SK-N-SH treated with all-trans-retinoic acid at 6 μM for 48 hours (cell line): ENCODE data around the gene MVB12B.

Experiments
- ATAC-seq: fragments of 200-7000 bp; cut with Tn5 transposase; 3 replicates; pipeline ENCODE4 v1.9.1; 2020; ENCODE audit warnings: mild to moderate bottlenecking, moderate library complexity
- ARNTL ChIP-seq: fragments of 450-650 bp; formaldehyde crosslinking; IDR thresholded peaks from 2 replicates; pipeline ENCODE4 v1.5.0; 2020; ENCODE audit warnings: low read depth, mild to moderate bottlenecking, moderate library complexity, borderline replicate concordance
- BACH2 ChIP-seq: fragments of 250-450 bp; sonication (Bioruptor Pico); IDR thresholded peaks from 2 replicates; pipeline ENCODE4 v1.9.0; 2021; ENCODE audit warnings: mild to moderate bottlenecking, borderline replicate concordance
- CREB5 ChIP-seq: fragments of 250-450 bp; sonication (Bioruptor Pico); IDR thresholded peaks from 2 replicates; pipeline ENCODE4 v1.5.1; 2020; ENCODE audit warnings: low read depth, mild to moderate bottlenecking, moderate library complexity
- CSDC2 ChIP-seq: fragments of 250-450 bp; sonication (Bioruptor Pico); IDR thresholded peaks from 2 replicates; pipeline ENCODE4 v1.5.0; 2020; ENCODE audit warnings: mild to moderate bottlenecking, moderate library complexity
- CSRNP3 ChIP-seq: fragments of 250-450 bp; sonication (Bioruptor Pico); IDR thresholded peaks from 2 replicates; pipeline ENCODE4 v1.5.1; 2021; ENCODE audit warnings: mild to moderate bottlenecking, moderate library complexity
- ESRRG ChIP-seq: fragments of 250-450 bp; sonication (Bioruptor Pico); IDR thresholded peaks from 2 replicates; pipeline ENCODE4 v1.6.1; 2021; ENCODE audit warnings: mild to moderate bottlenecking
- GLIS3 ChIP-seq: fragments of 250-450 bp; sonication (Bioruptor Pico); IDR thresholded peaks from 2 replicates; pipeline ENCODE4 v1.5.0; 2020; ENCODE audit warnings: mild to moderate bottlenecking, moderate library complexity
- ISL1 ChIP-seq: fragments of 250-450 bp; sonication (Bioruptor Pico); IDR thresholded peaks from 2 replicates; pipeline ENCODE4 v2.1.2; 2022; ENCODE audit warnings: mild to moderate bottlenecking, moderate library complexity
- OSR1 ChIP-seq: fragments of 250-450 bp; sonication (Bioruptor Pico); IDR thresholded peaks from 2 replicates; pipeline ENCODE4 v1.8.0; 2022; ENCODE audit warnings: moderate library complexity, mild to moderate bottlenecking, inconsistent platforms
- POU6F1 ChIP-seq: fragments of 250-450 bp; sonication (Bioruptor Pico); IDR thresholded peaks from 2 replicates; pipeline ENCODE4 v1.8.0; 2021; ENCODE audit warnings: low read depth, mild to moderate bottlenecking, moderate library complexity, borderline replicate concordance
- PPARA ChIP-seq: fragments of 250-450 bp; sonication (Bioruptor Pico); IDR thresholded peaks from 2 replicates; pipeline ENCODE4 v1.5.0; 2020; ENCODE audit warnings: mild to moderate bottlenecking, borderline replicate concordance
- RARB ChIP-seq: fragments of 250-450 bp; sonication (Bioruptor Pico); IDR thresholded peaks from 2 replicates; pipeline ENCODE4 v1.8.0; 2021; ENCODE audit warnings: mild to moderate bottlenecking, moderate library complexity
- SNAI2 ChIP-seq: fragments of 250-450 bp; sonication (Bioruptor Pico); IDR thresholded peaks from 2 replicates; pipeline ENCODE4 v1.5.0; 2020; ENCODE audit warnings: mild to moderate bottlenecking, moderate library complexity
- TCF4 ChIP-seq: fragments of 250-450 bp; sonication (Bioruptor Pico); IDR thresholded peaks from 2 replicates; pipeline ENCODE4 v1.8.0; 2021; ENCODE audit warnings: mild to moderate bottlenecking, moderate library complexity, borderline replicate concordance
- TOX ChIP-seq: fragments of 250-450 bp; sonication (Bioruptor Pico); IDR thresholded peaks from 2 replicates; pipeline ENCODE4 v1.8.0; 2021; ENCODE audit warnings: mild to moderate bottlenecking, moderate library complexity, borderline replicate concordance
- TSHZ2 ChIP-seq: fragments of 250-450 bp; sonication (Bioruptor Pico); IDR thresholded peaks from 2 replicates; pipeline ENCODE4 v1.5.0; 2020; ENCODE audit warnings: mild to moderate bottlenecking, moderate library complexity
- ZC3H10 ChIP-seq: fragments of 250-450 bp; sonication (Bioruptor Pico); IDR thresholded peaks from 2 replicates; pipeline ENCODE4 v1.5.1; 2021; ENCODE audit warnings: mild to moderate bottlenecking, moderate library complexity
- ZFP3 ChIP-seq: fragments of 250-450 bp; sonication (Bioruptor Pico); IDR thresholded peaks from 2 replicates; pipeline ENCODE4 v1.5.0; 2020; ENCODE audit warnings: mild to moderate bottlenecking, moderate library complexity
- ZFP30 ChIP-seq: fragments of 450-650 bp; formaldehyde crosslinking; IDR thresholded peaks from 2 replicates; pipeline ENCODE4 v1.5.0; 2022; ENCODE audit warnings: mild to moderate bottlenecking, moderate library complexity
- ZNF565 ChIP-seq: fragments of 450-650 bp; formaldehyde crosslinking; conservative IDR thresholded peaks from 2 replicates; pipeline ENCODE4 v1.5.0; 2020; ENCODE audit warnings: low read depth, mild to moderate bottlenecking, moderate library complexity
- ZNF70 ChIP-seq: fragments of 450-650 bp; formaldehyde crosslinking; IDR thresholded peaks from 2 replicates; pipeline ENCODE4 v1.5.0; 2020; ENCODE audit warnings: mild to moderate bottlenecking, moderate library complexity
- ZNF8 ChIP-seq: fragments of 450-650 bp; formaldehyde crosslinking; IDR thresholded peaks from 2 replicates; pipeline ENCODE4 v1.5.0; 2020; ENCODE audit warnings: mild to moderate bottlenecking, moderate library complexity

Gene MVB12B

GRCh38 chr9:126375386-126375785, 48.8 kb downstream of the MVB12B start:
- no peak for TF ChIP-seq POU6F1 (CRISPR knock-in tag)
- no peak for TF ChIP-seq ZFP30
- no peak for TF ChIP-seq SNAI2 (CRISPR knock-in tag)
- no peak for TF ChIP-seq TSHZ2 (CRISPR knock-in tag)
- TF ChIP-seq PPARA (CRISPR knock-in tag): no peak
- no peak for TF ChIP-seq TOX
- no peak for TF ChIP-seq ZNF70
- no peak for TF ChIP-seq RARB (CRISPR knock-in tag)
- no peak for TF ChIP-seq ZNF8 (CRISPR knock-in tag)
- no peak for TF ChIP-seq ZC3H10 (CRISPR knock-in tag)
- no peak for TF ChIP-seq ESRRG
- TF ChIP-seq BACH2 (CRISPR knock-in tag): no peak
- TF ChIP-seq OSR1: no peak
- TF ChIP-seq ZNF565 (CRISPR knock-in tag): no peak
- no peak for TF ChIP-seq ARNTL (CRISPR knock-in tag)
- no peak for TF ChIP-seq CREB5 (CRISPR knock-in tag)
- no peak for TF ChIP-seq GLIS3 (CRISPR knock-in tag)
- ATAC-seq: no peak

DNA sequence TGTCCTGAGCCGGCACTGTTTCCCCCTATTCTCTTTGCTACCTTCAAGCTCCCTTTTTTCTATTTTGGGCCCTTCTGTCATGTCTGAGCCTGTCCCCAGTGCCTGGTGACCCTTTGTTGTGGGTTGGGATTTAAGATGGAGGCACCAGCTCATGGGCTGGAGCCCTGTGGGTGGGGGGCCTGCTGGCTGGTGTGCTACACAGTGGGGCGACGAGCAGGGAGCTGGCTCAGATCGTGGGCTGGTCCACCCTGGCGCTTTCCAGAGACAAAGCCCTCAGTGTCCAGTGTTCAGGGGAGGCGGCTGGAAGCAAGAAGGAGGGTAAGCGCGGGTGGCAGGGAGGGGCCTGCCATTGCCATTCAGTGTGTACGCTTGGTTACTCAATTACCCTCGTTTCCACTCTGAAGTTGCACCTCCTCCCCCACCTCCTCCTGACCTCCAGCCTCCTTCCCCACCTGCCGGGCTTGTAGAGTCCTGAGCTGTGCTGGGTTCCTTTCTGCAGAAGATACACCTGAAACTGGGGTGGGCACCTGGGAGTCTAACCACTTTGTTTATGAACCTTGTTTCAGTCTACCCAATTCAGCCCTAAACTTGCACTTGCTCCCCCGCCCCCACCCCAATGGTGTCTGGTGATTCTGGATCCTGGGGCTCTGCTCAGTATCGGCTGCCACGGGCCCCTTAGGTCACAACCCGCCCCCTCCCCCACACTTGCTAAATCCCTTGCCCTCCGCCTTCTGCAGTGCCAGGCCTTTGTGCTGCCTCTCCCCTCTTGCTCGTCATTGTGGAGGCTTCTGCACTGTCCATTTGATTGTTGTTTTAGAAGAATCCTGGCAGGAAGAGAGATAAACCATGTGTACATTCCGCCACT, 49.9 kb downstream of the MVB12B start:
- TF ChIP-seq ZFP30: no peak
- TF ChIP-seq ISL1 (CRISPR knock-in tag): no peak
- TF ChIP-seq ZNF8 (CRISPR knock-in tag): no peak
- TF ChIP-seq TOX: no peak
- TF ChIP-seq, all 23 proteins: peak for 0
- no peak for ATAC-seq

DNA sequence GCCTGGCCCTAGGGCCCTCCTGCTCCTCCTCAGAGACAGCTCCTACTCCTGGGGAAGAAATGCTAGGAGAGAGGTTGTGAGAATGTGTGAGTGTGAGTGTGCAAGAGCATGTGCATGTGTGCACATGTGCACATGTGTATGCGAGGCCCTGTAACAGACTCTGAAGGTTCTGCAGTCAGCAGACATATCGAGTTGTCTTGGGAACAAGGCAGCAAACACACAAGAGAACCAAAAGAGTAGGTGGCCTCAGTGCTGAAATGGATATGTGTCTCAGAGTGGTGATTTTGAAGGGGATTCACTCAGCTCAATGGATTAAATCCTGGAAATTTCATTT, 50.5 kb downstream of the MVB12B start:
- no peak for ATAC-seq
- TF ChIP-seq BACH2 (CRISPR knock-in tag): no peak
- TF ChIP-seq ZNF565 (CRISPR knock-in tag): no peak
- TF ChIP-seq POU6F1 (CRISPR knock-in tag): no peak
- TF ChIP-seq SNAI2 (CRISPR knock-in tag): no peak
- no peak for TF ChIP-seq PPARA (CRISPR knock-in tag)
- TF ChIP-seq CREB5 (CRISPR knock-in tag): no peak
- TF ChIP-seq ZNF70: no peak
- no peak for TF ChIP-seq ZFP3
- TF ChIP-seq CSDC2: no peak
- no peak for TF ChIP-seq RARB (CRISPR knock-in tag)
- no peak for TF ChIP-seq ARNTL (CRISPR knock-in tag)
- no peak for TF ChIP-seq TSHZ2 (CRISPR knock-in tag)
- TF ChIP-seq ESRRG: no peak
- no peak for TF ChIP-seq TOX
- TF ChIP-seq TCF4 (CRISPR knock-in tag): no peak
- TF ChIP-seq ZFP30: no peak
- TF ChIP-seq CSRNP3 (CRISPR knock-in tag): no peak
- TF ChIP-seq GLIS3 (CRISPR knock-in tag): no peak
- no peak for TF ChIP-seq ZC3H10 (CRISPR knock-in tag)
